ENCODE results near the gene GPRC5C. TPM values are rescaled to one million over a fixed set of nuclear protein-coding genes. Genes with fewer than 3 reads are reported as not detected.

Gene GPRC5C
- total RNA-seq, 1 donor from 2014 or later: 80.3 TPM

DNA sequence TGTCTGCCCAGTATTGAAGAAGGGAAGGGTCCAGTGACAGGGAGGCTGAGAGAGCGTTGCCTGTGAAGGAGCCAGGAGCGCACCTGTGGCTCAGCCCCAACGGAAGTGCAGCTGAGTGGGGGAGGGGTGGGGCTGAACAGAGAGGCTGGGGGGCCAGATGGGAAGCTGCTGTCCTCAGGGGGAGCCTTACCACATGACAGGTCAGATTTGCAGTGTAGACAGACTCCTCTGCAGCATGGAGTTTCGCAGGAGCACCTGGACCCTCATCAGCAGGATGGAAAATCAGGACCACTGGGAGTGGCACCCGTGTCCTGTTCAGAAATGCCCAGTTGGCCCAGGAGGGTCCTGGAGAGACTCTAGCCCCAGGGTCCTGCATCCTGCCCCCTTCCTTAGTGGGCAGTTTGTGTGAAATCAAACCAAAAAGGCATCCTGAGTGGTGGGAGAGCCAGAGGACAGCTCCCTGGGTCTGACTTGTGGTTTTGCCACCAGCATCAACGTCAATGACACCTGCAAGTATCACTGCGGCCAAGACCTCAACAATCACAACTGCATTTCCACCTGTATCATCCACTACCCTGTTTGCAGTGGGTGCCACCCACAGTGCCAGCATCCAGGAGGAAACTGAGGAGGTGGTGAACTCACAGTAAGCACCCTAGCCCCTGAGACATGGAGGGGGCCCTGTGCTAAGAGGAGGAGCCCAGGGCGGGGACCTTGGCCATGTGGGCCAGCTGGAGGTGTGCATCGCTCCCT, 42.3 kb downstream of the GPRC5C start:
- no peak for DNase-seq (ENCODE audit: low read depth)
- H3K4me3 ChIP-seq (ENCODE audit: low read depth, low read length): no peak overlapping the region
- H3K36me3 ChIP-seq (ENCODE audit: control insufficient read depth, insufficient read depth, low read length): no peaks in the 10 kb centered on the region
- H3K27me3 ChIP-seq (ENCODE audit: control insufficient read depth, insufficient read depth, low read length): peaks cover 2% of the 10 kb centered on the region
- TF ChIP-seq, protein P1, sequence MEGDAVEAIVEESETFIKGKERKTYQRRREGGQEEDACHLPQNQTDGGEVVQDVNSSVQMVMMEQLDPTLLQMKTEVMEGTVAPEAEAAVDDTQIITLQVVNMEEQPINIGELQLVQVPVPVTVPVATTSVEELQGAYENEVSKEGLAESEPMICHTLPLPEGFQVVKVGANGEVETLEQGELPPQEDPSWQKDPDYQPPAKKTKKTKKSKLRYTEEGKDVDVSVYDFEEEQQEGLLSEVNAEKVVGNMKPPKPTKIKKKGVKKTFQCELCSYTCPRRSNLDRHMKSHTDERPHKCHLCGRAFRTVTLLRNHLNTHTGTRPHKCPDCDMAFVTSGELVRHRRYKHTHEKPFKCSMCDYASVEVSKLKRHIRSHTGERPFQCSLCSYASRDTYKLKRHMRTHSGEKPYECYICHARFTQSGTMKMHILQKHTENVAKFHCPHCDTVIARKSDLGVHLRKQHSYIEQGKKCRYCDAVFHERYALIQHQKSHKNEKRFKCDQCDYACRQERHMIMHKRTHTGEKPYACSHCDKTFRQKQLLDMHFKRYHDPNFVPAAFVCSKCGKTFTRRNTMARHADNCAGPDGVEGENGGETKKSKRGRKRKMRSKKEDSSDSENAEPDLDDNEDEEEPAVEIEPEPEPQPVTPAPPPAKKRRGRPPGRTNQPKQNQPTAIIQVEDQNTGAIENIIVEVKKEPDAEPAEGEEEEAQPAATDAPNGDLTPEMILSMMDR (IDR thresholded peaks at IDR 0.05; ENCODE audit: insufficient read depth, low read length, poor library complexity, severe bottlenecking): no peak

DNA sequence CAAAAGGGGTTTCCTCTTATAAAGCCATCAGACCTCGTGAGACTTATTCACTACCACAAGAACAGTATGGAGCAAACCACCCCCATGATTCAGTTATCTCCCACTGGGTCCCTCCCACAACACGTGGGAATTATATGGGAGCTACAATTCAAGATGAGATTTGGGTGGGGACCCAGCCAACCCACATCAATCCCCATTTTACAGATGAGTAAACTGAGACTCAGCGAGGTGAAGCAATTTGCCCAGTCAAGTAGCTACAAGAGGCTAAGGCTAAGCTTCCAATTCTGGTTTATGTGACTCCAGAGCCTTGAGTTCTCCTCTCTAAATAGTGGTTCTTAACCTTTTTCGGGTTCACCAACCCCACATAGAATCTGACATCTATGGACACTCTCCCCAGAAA, 43.3 kb downstream of the GPRC5C start:
- DNase-seq (ENCODE audit: low read depth): no peak
- H3K36me3 ChIP-seq (ENCODE audit: control insufficient read depth, insufficient read depth, low read length): no peaks in the 10 kb centered on the region
- no peak overlapping the region for H3K4me3 ChIP-seq (ENCODE audit: low read depth, low read length)
- TF ChIP-seq, protein P1 (IDR thresholded peaks at IDR 0.05; ENCODE audit: insufficient read depth, low read length, poor library complexity, severe bottlenecking): no peak
- peaks cover 2% of the 10 kb centered on the region for H3K27me3 ChIP-seq (ENCODE audit: control insufficient read depth, insufficient read depth, low read length)

DNA sequence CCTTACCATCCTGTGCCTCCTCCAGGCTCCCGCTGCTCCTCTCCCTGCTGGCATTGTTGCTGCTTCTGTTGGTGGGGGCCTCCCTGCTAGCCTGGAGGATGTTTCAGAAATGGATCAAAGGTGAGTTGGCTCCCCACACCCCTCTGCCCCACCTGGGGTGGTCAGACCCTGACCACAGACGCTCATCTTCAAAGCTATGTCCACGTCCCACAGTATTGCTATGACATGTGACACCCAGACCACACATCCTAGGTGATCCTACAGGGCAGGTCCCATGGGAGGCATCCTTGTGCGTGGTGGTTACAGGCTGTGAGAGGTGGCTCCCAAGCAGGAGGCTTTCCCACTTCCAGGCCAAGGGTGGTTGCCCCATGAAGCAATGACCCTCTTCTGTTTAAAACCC, 45.5 kb downstream of the GPRC5C start:
- Histone ChIP-seq H3K36me3 (ENCODE audit: control insufficient read depth, insufficient read depth, low read length) (no peaks in the 10 kb centered on the region), H3K4me3 (ENCODE audit: low read depth, low read length) (no peak overlapping the region), H3K27me3 (ENCODE audit: control insufficient read depth, insufficient read depth, low read length) (peaks cover 2% of the 10 kb centered on the region)
- TF ChIP-seq, protein P1 (IDR thresholded peaks at IDR 0.05; ENCODE audit: insufficient read depth, low read length, poor library complexity, severe bottlenecking): no peak
- no peak for DNase-seq (ENCODE audit: low read depth)

DNA sequence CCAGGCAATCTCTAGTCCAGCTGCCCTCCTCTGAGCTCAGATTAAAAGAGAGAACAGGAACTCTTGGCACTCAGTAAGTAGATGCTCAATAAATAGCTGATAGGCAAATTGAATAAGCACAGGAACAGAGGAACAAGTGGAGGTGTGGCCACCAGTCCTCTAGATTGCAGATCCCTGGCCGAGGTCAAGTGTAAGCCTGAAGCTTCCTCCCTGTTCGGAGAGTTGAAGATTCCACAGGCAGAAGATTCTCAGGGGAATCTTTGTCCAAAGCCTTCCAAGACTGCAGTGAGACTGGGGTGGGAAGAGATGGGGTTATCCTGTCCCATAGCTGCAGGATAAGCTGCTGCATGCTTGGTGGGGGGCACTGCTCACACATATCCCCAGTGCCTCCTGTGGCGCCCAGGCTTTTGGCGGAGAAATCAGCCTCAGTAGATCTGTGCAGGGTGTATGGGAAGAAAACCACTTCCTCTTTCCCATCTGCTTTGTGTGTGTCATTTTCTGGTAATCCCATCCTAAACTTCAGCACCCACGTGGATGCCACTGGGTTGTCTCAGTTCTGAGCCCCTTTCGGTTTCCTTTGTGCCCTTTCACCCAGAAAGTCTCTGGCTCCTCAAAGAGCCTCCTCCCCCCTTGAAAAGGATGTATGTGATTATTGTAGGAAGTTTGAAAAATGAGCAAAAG, 46.7 kb downstream of the GPRC5C start:
- Histone ChIP-seq H3K36me3 (ENCODE audit: control insufficient read depth, insufficient read depth, low read length) (no peaks in the 10 kb centered on the region), H3K4me3 (ENCODE audit: low read depth, low read length) (no peak overlapping the region), H3K27me3 (ENCODE audit: control insufficient read depth, insufficient read depth, low read length) (peaks cover 2% of the 10 kb centered on the region)
- TF ChIP-seq, protein P1 (IDR thresholded peaks at IDR 0.05; ENCODE audit: insufficient read depth, low read length, poor library complexity, severe bottlenecking): no peak
- no peak for DNase-seq (ENCODE audit: low read depth)

DNA sequence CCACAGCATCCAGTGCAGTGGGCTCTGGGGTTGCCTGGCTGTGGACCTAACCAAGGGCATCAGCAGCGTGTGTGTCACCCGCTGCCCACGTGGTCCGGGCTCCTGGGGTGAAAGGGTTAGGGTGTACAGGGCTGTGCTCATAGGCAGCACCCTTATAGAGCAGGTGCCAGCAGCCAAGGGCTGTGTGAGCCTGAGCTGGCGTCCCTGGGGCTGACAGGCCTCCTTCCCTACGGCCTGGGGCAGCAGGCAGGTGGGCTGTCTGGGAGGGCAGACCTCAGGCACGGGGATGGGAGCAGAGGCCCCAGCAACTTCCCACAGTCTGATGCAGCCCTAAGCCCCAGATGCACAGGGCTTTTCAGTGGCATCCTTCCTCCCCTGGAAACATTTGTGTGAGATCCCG, 48.4 kb downstream of the GPRC5C start:
- Histone ChIP-seq H3K27me3 (ENCODE audit: control insufficient read depth, insufficient read depth, low read length) (peaks cover 3% of the 10 kb centered on the region), H3K4me3 (ENCODE audit: low read depth, low read length) (no peak overlapping the region), H3K36me3 (ENCODE audit: control insufficient read depth, insufficient read depth, low read length) (no peaks in the 10 kb centered on the region)
- TF ChIP-seq, protein P1 (IDR thresholded peaks at IDR 0.05; ENCODE audit: insufficient read depth, low read length, poor library complexity, severe bottlenecking): no peak
- DNase-seq (ENCODE audit: low read depth): no peak
